ENCODE results near the gene PAX7. TPM values are rescaled to one million over a fixed set of nuclear protein-coding genes. Genes with fewer than 3 reads are reported as not detected.

Gene PAX7
- total RNA-seq, 2 donors from 2014 or later = not detected

GRCh38 chr1:18639368-18640055, 8.9 kb downstream of the PAX7 start:
- H3K4me1 ChIP-seq (ENCODE audit: control insufficient read depth in 1 of 2, low read depth in 2 of 2) = no peaks in the 10 kb centered on the region
- DNase-seq (ENCODE audit: low spot score) = no peak
- no peaks in the 10 kb centered on the region for H3K36me3 ChIP-seq
- ATAC-seq (ENCODE audit: insufficient number of reproducible peaks, low FRiP score, low read depth) = no peak
- no peak overlapping the region for H3K4me3 ChIP-seq
- no peak overlapping the region for H3K27ac ChIP-seq
- H3K9me3 ChIP-seq = no peaks in the 10 kb centered on the region
- TF ChIP-seq, protein P1, sequence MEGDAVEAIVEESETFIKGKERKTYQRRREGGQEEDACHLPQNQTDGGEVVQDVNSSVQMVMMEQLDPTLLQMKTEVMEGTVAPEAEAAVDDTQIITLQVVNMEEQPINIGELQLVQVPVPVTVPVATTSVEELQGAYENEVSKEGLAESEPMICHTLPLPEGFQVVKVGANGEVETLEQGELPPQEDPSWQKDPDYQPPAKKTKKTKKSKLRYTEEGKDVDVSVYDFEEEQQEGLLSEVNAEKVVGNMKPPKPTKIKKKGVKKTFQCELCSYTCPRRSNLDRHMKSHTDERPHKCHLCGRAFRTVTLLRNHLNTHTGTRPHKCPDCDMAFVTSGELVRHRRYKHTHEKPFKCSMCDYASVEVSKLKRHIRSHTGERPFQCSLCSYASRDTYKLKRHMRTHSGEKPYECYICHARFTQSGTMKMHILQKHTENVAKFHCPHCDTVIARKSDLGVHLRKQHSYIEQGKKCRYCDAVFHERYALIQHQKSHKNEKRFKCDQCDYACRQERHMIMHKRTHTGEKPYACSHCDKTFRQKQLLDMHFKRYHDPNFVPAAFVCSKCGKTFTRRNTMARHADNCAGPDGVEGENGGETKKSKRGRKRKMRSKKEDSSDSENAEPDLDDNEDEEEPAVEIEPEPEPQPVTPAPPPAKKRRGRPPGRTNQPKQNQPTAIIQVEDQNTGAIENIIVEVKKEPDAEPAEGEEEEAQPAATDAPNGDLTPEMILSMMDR (IDR thresholded peaks at IDR 0.05) = no peak
- peaks cover 12% of the 10 kb centered on the region for H3K27me3 ChIP-seq (replicated peaks; ENCODE audit: insufficient read depth)

GRCh38 chr1:18640228-18641004, 9.8 kb downstream of the PAX7 start:
- Histone ChIP-seq H3K36me3 (no peaks in the 10 kb centered on the region), H3K4me3 (no peak overlapping the region), H3K9me3 (no peaks in the 10 kb centered on the region), H3K4me1 (ENCODE audit: control insufficient read depth in 1 of 2, low read depth in 2 of 2) (no peaks in the 10 kb centered on the region), H3K27me3 (replicated peaks; ENCODE audit: insufficient read depth) (peaks cover 17% of the 10 kb centered on the region), H3K27ac (no peak overlapping the region)
- DNase-seq (ENCODE audit: low spot score) = no peak
- TF ChIP-seq, protein P1 (IDR thresholded peaks at IDR 0.05) = no peak
- no peak for ATAC-seq (ENCODE audit: insufficient number of reproducible peaks, low FRiP score, low read depth)

DNA sequence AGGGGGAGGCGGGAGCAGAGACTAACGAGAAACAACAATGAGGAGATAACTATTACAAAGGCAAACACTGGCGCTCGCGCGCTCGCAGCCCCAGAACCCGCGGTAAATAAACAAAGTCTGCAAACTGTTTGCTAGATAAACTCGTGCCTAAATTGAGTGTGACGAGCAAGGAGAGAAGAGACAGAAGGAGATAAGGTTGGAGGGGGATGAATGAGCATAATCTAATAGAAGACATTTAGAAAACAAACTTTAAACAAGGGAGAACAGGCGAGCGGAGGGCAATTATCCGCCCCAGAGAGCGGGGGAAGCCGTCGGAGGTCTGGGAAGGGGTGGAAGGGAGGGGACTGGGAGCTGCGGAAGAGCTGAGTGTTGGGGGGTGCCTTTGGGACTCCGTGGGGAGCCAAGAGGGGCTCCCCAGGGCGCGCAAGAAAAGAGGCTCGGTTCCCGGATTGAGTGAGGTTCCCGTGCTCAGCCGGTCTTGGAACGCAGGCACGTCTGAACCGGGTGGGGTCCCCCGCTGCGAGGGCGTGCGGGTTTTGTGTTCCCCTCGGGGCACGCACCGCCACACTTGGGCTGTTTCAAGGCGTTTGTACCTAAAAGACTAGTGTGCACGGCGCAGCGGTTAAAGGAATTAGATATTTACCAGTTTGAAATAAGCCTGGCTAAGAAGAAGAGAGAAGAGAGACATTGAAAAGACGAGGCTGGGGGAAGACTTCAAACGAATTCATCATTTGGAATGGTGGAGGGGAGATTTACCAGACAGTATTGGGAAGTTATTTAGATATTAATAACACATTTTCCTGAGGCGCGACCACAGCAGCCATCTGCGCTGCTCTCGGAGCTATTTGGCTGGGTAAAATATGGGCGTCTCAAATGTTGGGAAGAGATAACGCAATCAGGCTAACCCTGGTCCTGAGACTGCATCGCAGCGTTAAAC, 10.6 kb downstream of the PAX7 start:
- Histone ChIP-seq H3K27ac (no peak overlapping the region), H3K27me3 (replicated peaks; ENCODE audit: insufficient read depth) (peaks cover 23% of the 10 kb centered on the region), H3K36me3 (no peaks in the 10 kb centered on the region), H3K4me1 (ENCODE audit: control insufficient read depth in 1 of 2, low read depth in 2 of 2) (peaks cover 0 to 2% of the 10 kb centered on the region in 2 donors), H3K4me3 (no peak overlapping the region), H3K9me3 (no peaks in the 10 kb centered on the region)
- DNase-seq (ENCODE audit: low spot score) = no peak
- ATAC-seq (ENCODE audit: insufficient number of reproducible peaks, low FRiP score, low read depth) = no peak
- TF ChIP-seq, protein P1 (IDR thresholded peaks at IDR 0.05) = no peak

DNA sequence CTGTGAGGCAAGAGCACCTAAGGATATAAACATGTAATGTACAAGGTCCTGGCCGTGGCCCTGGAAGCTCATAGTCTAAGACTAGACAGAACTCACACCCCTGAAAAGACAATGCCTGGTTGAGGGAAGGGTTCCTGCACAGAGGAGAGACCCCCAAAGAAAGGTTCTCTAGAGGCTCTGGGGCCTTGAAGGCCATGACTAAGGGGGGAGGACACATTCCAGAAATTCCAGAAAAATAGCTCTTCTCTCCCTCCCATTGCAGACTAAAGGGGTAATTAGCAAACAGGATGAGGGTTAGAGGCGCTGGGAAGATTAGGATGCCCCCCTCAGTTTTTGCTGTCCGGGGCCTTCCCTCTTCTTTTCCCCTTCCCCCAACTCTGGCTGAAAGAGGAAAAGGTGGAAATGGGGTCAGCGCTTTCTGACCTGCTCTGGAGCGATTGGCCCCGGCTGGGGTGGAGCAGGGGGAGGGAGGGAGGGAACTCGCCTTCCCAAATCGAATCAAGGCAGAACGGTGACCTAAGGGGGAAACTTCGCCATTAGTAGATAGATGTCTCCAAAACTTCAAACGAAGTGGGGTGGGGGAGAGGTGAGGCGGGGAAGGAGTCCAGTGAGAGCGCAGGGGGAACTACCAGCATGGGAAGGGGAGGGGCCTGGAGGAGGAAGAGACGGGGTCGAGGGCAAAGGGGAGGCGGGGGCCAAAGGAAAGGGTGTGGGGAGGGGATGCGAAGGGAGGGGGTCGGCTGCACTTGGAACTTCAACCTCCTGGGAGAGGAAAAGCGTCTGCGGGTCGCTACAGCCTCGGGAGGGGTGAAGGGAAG, 11.8 kb downstream of the PAX7 start:
- ATAC-seq (ENCODE audit: insufficient number of reproducible peaks, low FRiP score, low read depth) (no peak), DNase-seq (ENCODE audit: low spot score) (no peak)
- Histone ChIP-seq H3K27me3 (replicated peaks; ENCODE audit: insufficient read depth) (peaks cover 24% of the 10 kb centered on the region), H3K27ac (no peak overlapping the region), H3K9me3 (no peaks in the 10 kb centered on the region), H3K36me3 (no peaks in the 10 kb centered on the region), H3K4me1 (ENCODE audit: control insufficient read depth in 1 of 2, low read depth in 2 of 2) (peaks cover 0 to 9% of the 10 kb centered on the region in 2 donors), H3K4me3 (no peak overlapping the region)
- TF ChIP-seq, protein P1 (IDR thresholded peaks at IDR 0.05) = no peak
